GM18909 (cell line): ENCODE measurements around the gene ABCC12.

Source experiments
- ATAC-seq: cut with Tn5 transposase; IDR thresholded peaks from one replicate; pipeline ENCODE4 v1.9.1; 2021; ENCODE audit warnings: mild to moderate bottlenecking; ENCODE audit not compliant: unreplicated experiment, poor library complexity

ABCC12 gene

DNA sequence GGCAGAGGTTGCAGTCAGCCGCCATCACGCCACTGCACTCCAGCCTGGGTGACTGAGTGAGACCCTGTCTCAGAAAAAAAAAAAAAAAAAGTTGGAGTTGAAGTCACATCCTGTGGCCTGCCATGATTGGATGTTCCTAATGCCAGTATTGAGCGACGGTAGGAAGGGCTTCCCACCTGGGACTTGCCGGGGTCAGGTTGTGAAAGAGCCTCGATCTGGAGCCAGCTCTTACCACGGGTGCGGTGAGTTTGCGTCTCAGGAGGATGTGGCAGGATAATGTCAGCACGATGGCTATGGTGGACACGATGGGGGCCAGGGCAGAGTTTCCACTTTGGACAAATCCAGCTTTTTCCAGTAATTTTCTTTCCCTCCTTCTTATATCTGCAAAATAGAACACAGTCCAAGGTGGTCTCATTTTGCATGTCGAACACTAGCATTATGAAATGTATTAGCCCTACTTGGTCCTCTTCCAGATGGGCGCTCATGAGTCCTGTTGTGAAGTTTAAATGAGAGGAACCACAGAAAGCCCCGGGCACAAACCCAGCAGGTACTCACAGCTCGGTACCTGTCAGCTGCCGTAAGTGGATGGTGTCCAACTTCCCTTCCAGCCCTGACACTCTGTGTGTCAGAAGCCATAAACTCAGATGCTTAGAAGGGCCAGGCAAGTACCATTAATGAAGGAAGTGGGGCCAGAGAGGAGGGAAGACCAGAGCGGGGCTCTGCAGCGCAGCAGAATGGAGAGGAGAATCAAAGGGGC, 22.2 kb downstream of the ABCC12 start:
- ATAC-seq, result no peak

DNA sequence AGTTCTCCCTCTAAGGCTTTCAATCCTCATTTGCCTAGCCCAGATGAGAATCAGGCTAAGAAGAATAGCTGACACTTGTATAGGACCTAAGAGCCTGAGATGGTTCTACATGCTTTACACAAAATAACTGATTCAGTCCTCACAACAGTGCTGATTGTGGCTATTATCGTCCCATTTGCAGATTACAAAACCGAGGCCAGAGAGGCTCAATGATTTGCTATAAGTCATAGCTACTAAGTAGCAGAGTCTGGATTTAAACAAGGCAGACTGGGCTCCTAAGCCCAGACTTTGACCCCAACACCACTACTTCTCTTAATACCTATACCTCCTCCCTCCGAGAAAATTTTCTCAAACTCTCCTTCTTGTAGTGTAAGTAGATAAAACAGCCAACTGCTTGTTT, 23.1 kb downstream of the ABCC12 start:
- ATAC-seq, result no peak

DNA sequence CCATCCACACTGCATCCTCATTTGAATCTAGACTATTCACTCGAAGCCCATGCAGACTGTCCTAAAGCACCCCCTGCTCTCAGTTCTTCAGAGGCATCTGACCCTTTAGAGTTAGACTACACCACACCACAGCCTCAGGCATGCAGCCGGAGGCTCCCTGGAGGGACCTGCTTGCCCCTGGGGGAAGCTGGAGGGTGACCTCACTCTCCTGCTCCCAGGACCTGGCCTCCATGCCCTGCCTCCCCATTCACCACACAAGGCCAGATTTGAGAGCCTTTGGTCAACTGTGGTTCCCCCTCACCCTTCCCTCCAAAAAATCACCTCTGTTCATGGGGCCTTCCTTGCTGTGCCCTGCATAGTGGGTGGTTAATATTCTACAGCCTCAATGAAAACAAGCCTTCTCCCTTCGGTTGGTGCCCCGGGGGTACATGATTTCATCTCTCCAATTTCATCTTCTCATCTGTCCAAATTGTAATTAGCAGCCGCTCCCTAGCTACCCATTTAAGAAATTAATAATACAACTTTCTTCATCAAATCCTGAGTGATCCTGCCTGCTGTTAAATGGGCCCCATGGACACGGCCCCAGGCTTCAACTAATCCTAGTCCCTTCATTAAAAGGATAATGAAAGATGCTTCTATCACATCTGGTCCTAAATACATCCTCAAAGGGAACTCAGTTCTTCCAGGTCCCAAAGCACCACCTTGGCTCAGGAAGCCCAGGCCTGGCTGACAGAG, 24.4 kb downstream of the ABCC12 start:
- ATAC-seq, result no peak

DNA sequence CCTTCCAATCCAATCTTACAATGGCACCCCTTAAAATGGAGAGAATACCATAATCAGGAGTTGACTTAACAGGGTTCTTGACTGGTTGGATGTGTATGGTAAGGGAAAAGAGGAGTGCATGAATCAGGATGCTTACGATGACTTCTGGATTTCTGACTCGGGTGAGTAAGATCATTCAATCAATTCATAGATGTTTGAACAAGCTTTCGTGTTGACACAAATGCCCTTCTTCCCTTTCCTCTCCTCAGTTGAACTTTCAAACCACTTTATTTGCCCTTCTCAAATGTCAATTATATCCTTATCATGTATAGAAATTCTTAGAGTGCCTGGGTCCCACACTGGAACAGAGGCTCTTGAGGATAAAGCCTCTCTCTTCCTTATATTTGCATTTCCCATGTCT, 25.9 kb downstream of the ABCC12 start:
- ATAC-seq, result no peak

DNA sequence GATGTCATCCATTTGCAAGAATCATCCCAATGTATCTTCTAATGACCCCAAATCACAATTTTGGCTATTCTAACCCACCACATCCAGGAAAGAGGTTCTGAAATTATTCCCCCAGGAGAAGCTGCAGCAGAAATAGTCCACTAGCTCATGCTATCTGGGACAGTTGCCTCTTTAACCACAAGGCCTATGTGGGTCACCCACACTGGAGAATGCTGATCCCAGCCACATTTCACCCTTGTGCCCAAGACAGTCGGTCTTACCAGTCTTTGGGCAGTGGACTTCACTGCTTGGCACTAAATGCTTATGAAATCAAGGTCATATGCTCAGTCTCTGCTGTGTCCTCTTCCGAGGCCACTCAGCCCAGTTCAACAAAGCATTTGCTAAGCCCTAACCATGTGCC, 27.0 kb downstream of the ABCC12 start:
- ATAC-seq, result no peak

DNA sequence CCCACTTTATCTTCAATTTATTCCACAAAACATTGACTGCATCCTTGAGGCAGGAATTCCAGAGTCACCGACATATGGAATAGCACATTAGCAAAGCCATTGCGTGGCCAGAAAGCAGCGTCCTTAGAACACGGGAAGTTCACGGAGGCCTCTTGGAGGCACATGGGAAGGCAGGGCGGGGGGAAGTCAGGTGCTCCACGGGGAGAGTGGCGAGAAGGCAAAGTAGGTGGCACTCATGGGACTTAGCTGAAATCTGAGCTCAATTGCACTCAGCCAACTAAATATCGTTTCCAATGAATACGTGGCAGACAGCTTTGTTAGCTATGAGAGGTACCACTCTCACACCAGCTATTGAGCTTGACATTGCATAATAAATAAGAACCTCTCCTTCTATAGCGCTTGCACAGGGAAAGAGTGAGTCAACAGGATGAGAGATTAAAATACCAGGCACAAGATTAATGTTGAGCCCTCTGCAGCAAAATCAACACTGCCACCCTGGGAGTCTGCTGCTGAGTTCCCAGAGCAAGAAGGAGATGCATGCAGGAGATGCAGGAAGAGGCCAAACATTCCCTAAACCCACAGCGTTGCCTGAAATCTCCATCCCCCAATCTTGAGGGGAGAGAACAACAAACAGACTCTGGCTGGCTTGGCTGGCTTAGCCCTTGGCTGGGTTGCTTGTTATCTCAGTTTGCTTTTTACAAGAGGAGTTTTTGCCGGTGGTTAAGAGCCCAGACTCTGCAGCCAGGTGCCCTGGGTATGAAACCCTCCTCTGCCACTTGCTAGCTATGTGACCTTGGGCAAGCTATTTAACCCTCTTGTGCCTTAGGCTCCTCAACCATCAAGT, 28.8 kb downstream of the ABCC12 start:
- ATAC-seq, result no peak

DNA sequence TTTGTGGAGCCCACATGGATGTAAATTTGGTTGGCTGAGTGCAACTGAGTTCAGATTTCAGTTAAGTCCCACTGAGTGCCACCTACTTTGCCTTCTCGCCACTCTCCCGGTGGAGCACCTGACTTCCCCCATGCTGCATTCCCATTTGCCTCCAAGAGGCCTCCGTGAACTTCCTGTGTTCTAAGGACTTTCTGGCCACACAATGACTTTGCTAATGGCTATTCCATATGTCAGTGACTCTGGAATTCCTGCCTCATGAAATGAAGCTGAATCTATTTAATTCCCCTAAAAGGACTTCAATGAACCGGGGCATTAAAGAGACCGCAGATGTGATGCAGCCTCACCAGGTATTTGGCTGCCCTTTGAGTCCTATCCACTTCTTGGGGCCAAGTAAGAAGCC, 29.9 kb downstream of the ABCC12 start:
- ATAC-seq, result no peak

DNA sequence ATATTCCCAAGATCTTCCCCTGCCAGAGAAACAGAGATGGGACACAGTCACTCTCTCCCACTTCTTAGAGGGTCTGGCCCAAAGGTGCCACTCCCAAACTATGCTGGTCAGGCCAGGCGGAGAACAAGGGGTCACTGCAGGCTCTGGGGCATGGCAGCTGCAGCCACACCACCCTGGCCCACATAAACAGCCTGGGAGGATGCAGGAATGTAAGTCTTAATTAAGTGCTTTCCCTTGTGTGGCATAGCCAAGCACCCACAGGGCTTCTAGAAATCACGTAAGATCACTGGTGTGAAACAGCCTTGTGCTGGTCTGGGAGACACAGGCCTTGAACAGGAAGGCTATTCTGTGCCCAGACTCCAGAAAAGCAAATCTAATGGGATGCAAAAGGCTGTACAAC, 31.5 kb downstream of the ABCC12 start:
- no peak for ATAC-seq

DNA sequence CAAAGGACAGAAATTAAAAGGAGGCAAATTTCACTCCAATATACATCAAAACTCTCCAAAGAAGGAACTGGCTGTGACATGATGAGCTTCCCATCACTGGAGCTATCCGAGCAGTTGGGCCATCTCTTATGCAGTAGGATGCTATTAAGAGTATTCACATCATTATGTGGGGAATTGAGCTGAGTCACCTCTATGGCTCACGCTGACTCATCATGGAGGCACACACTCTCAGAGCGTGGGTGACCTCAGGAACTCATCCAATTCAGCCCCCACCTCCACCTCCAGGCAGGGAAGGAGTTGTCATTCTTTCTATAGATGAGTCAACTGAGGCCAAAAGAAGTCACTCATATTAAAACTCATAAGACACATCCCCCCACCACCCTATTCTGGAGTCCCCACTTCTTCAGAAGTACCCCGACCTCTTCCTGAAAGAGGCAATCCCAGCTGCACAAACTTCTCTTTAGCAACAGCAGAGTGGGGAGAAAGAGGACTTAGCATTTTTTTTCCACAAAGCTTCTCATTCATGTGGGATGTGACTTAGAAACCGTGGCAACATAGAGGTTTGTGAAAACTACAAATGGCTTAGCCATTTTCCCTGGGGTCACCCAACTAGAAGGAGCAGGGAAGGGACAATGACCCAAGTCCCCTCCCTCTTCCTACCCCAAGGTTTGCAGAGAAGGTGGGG, 32.5 kb downstream of the ABCC12 start:
- ATAC-seq, result no peak

DNA sequence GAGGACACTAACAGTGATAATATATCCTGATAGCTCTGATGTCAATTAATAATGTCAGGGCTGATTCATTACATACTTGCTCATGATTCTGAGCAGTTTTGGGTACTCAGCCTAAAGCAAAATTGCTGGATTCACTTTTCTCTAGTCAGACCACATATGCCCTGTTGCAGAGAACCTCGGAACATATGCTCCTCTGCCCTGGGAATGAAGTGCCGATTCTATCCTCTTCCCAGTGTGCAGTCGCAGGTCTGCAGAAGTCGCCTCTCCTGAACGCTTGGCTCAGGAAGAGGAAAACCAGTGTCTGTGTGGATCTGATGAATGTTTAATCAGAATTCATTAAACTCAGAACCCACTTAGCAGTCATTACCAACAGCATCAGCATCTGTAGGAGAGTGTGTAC, 34.5 kb downstream of the ABCC12 start:
- no peak for ATAC-seq

DNA sequence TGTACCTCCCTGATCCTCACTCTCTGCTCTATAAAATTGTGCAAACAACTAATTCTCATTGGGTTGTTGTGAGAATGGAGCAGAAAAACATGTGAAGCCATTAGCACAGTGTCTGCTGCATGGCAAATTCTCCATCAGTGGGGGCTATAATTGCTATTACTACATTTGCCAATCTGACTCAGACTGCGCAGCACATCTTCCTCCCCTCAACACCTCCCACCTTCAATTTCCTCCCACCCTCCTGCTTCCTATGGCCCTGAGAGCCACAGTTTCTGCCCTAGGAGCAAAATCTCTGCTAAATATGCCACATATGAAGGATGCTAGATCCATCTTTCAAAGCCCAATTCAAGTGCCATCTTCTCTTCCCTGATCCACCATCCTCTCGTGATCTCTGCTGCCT, 37.0 kb downstream of the ABCC12 start:
- ATAC-seq, result no peak

DNA sequence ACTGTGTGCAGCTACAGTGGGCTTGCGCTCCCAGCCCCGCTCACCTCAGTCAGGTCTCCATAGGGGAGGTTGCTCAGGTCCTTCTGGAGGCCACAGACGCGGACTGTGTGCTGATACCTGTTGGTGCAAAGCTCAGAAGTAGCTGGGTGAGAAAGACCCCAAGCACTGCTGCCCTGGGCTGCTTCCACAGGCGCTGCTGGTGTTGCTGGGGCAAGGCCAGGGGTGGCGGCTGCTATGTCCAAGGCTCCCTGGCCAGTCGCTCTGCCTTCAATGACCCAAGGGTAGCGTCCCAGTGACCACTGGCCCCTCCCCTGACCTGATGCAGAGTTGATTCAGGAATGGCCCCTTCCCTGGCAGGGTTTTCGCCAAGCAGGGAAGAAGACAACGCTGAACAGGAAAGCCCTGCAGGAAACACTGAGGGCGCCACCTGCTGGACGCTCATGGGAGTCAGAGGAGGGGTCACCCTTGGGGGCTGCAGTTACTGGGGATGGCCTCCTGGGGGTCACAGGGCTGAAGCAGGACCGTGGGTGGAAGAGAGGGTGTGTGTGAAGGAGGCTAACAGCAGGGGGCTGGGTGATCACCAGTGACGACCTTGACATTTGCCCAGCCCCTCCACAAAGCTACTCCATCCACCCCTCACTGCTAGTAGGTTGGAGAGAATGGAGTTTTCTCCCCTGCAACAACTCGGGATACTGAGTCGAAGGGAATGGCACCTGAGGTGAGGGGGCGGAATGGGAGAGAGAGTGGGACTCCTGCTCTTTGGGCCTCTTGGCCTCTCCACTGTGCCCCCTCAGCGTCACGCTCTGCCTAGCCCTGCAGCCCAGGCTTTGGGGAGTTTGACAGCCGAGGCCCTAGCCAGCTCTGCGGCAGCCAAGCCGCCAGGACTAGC, 38.3 kb downstream of the ABCC12 start:
- peak; percentile 86 for ATAC-seq

DNA sequence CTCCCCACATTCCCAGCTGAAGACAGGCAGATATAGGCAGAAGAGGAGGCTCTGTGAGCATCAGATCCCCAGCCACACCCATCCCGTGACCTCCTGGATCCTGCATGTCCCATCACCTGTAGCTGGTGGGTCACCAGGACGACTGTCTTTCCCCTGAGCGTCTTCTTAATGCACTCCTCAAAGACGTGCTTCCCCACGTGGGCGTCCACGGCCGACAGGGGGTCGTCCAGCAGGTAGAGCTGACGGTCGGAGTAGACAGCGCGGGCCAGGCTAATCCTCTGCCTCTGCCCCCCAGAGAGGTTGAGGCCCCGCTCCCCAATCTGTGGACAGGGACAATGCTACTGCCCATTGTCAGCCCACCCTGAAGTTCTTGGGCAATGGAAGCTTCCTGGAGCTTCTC, 40.5 kb downstream of the ABCC12 start:
- no peak for ATAC-seq

DNA sequence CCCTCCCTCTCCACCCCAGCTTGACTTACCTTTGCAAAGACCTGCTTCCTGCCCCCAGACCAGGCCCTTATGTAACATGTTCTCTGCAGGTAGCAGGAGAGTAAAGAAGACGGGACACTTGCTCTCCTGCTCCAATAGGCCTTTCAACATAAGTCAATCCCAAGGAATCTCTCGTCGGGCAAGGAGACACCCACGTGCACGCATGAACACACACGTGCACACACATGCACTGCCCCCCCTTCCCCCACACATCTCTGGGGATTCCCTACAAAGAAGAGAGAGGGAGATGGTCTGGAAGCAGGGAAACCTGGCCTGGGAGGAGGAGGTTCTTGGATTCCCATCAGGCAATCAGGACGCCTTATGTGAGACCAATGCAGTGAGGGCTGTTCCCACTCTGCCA, 41.4 kb downstream of the ABCC12 start:
- no peak for ATAC-seq

DNA sequence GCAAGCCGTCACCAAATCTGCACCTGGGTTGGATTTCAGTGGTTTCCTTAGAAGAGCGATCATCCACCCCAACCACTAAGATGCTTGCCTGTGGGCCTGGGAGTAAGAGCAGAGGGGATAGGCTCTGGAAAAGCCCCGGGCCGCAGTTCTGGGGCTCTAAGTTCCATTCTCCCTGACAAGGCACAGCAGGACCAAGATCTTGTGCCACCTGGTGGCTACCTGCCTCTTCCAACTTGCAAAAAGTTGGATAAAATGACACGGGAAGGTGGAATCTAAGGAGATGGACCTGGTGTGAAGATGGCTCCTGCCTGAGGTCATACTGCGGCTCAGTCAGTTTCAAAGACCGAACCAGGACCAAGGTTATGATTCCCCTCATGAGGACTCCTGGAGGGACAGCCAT, 42.3 kb downstream of the ABCC12 start:
- no peak for ATAC-seq

DNA sequence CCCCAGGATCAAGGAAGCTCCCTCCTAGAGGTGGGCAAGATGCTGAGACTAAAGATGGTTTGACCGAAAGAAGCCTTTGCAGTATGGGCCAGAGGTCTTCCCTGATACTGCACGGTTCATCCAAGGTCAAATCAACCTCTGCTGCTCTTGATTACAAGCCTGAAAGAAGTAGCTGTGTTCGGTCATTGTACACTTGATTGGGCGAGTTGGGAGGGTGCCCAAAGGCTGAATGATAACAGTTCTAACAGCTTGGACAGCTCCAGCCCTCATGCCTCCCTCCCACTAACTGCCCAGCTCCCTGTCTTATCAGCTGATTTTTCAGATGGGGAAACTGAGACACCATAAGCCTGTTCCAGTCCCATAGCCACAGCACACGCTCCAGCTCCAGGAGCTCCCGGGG, 42.8 kb downstream of the ABCC12 start:
- no peak for ATAC-seq

DNA sequence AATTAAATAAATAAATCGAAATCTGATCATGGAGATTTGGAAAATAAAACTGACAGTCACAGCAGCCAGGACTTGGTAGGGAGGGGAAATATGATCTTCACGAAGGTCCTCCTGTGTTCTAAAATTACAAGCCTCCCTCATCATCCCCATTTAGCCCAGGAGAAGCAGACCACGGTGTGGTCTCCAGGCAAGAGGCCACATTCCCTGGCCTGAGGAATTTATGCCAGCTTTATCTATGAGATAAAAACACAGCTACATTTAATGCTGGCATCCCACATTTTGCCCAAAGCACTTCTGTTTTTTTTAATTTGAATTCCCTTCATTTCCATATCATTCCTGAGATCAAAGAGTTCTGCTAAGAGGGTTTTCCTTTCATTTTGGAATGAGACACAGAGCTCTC, 43.2 kb downstream of the ABCC12 start:
- no peak for ATAC-seq

DNA sequence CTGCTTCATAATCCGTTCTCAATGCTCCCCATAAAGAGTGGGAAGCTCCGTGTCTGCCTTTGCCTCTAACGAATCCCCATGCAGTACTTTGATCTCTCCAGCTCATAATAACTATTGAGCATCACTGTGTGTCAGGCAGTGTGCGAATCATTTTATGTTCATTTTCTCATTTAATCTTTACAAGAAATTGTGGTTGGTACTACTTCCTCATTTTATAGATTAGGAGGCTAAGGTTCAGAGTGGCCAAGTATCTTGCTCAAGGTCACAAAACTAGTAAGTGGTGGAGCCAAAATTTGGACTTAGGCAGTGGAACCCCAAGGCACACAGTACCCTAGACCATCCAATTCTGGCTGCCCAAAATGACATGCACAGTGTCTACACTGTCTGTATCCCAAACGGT, 44.8 kb downstream of the ABCC12 start:
- ATAC-seq, result no peak

DNA sequence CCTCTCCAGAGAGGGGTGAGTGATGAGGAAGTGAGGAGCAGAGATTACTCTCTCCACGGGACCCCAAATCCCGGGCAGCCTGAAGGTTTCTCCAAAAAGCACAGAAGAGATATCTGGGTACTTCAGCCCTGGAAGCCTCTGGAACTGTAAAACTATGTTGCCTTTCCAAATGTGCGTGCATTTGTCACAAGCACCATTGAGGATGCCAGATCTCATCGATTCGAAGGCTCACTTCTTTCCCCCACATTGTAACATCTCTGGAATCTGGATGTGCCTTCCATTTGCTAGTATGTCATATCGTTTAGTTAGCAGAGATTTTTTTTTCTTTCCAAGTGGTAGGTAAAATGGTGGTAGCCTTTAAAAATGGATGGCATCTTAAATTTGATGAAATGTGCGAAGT, 45.8 kb downstream of the ABCC12 start:
- no peak for ATAC-seq

DNA sequence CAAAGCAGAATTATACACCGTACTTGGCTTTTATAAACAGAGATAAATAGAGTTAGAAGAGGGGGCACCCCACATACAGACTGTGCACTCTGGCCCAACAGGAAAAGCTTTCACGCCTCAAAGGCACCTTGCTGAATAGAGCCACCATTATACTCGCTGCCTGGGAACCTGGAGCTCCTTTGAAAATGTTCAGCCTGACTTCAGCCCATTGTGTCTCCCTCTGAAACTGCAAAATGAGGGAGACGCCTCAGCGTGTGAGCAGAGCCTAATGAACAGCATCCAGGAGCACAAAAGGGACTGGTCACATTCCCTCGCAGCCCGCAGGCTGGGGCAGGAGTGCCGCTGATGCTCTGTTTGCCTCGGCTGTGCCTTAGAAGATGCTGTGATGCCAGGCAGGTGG, 46.3 kb downstream of the ABCC12 start:
- no peak for ATAC-seq
